Heart left ventricle (tissue), 16 donors: Measurements from ENCODE around the gene TMEM79. TPM values are rescaled to one million over a fixed set of nuclear protein-coding genes. Genes with fewer than 3 reads are reported as not detected.

Source experiments
- ATAC-seq, 4 donors: fragments of 200-7000 bp; cut with Tn5 transposase; one replicate each; pipeline ENCODE4 v1.9.1; 2020 to 2022; ENCODE audit warnings: moderate library complexity in 4 of 4, mild to moderate bottlenecking in 3 of 4, moderate number of reproducible peaks in 1 of 4
- DNase-seq, 5 donors: peaks; one replicate each; pipeline ENCODE4 v3.0.0-alpha.2; 2020
- H3K27ac ChIP-seq, 12 donors: fragments of 200-600 bp; sonication (generic) in 4 of 12; one replicate each; pipeline versions ENCODE4 v1.5.0 to v1.8.0; 2016 to 2022; ENCODE audit warnings: mild to moderate bottlenecking in 2 of 12
- H3K27me3 ChIP-seq, 9 donors: fragments of 200-600 bp; sonication (generic) in 2 of 9; one replicate each; pipeline versions ENCODE4 v1.5.1 to v1.8.0; 2016 to 2022; ENCODE audit warnings: mild to moderate bottlenecking in 3 of 9
- H3K36me3 ChIP-seq, 9 donors: fragments of 200-600 bp; sonication (generic) in 2 of 9; one replicate each; pipeline versions ENCODE4 v1.5.0 to v1.8.0; 2018 to 2022; ENCODE audit warnings: mild to moderate bottlenecking in 2 of 9
- H3K4me1 ChIP-seq, 12 donors: fragments of 200-600 bp; sonication (generic) in 4 of 12; one replicate each; pipeline versions ENCODE4 v1.5.0 to v1.8.0; 2016 to 2022; ENCODE audit warnings: mild to moderate bottlenecking in 3 of 12
- H3K4me3 ChIP-seq, 12 donors: fragments of 200-600 bp; sonication (generic) in 4 of 12; one replicate each; pipeline versions ENCODE4 v1.5.0 to v1.8.0; 2017 to 2022; ENCODE audit warnings: mild to moderate bottlenecking in 9 of 12, moderate library complexity in 4 of 12
- H3K9me3 ChIP-seq, 12 donors: fragments of 200-600 bp; sonication (generic) in 4 of 12; one replicate each; pipeline versions ENCODE4 v1.5.0 to v1.8.0; 2016 to 2022; ENCODE audit warnings: mild to moderate bottlenecking in 1 of 12
- CTCF ChIP-seq, 12 donors: fragments of 200-600 bp; sonication (generic) in 4 of 12; IDR thresholded peaks; one replicate each; pipeline versions ENCODE4 v1.5.0 to v1.8.0; 2018 to 2022; ENCODE audit warnings: antibody characterized with exemption in 12 of 12, mild to moderate bottlenecking in 5 of 12
- POLR2A ChIP-seq, 2 donors: fragments of 450-650 bp; IDR thresholded peaks; one replicate each; pipeline ENCODE4 v1.6.1; 2017; ENCODE audit warnings: antibody characterized with exemption in 2 of 2, mild to moderate bottlenecking in 2 of 2, moderate library complexity in 2 of 2
- WGBS, 4 donors: extraction: QIAGEN DNeasy Blood & Tissue Kit in 2 of 4; methylation state at CpG; one replicate each; pipeline versions ENCODE4 v1.1.5 to v1.1.7; 2013 to 2018; 5-methylcytosine and 5-hydroxymethylcytosine counted together
- intact Hi-C, 10 donors: fragments of 100-400 bp; cut with DNase I; formaldehyde crosslinking; loops; one replicate each; pipeline versions ENCODE4 v1.11.1 to v1.14.2; 2022
- polyA plus RNA-seq, 2 donors: library from polyadenylated mRNA; stranded (reverse); fragments of 200-250 nt; gene quantifications; one replicate each; pipeline ENCODE4 v1.2.3, GENCODE V29; 2013
- total RNA-seq, 9 donors: library from RNA; depleted of rRNA in 2 of 9; stranded (reverse); fragments of >200 nt in 2 of 9; fragmentation: NEBNext Ultra II Directional in 3 of 9; extraction: Animal tissue kit (Norgen Biotek cat#: 25700) in 3 of 9; gene quantifications; one replicate each; pipeline versions ENCODE4 v1.1.0 to v1.2.4, GENCODE V29; 2016 to 2023
- donor health status: ischemic (EF 13 %, LVEDD 7.1; RV severe dilation, severe dysfunction).
- donor health status: healthy with polysubstance abuse.
- donor health status: DM: no; HTN: yes; CAD: no.
- donor health status: DM: no; HTN: no; CAD: no.
- donor health status: ischemic (EF 25% LVEDD 6.9; RV normal size, moderate dysfunction).
- donor health status: ischemic (EF 25% LVEDD 5.7; RV mildly dilated, moderate dysfunction).
- donor health status: healthy.
- donor health status: DM: yes; HTN: yes; CAD: no.
- donor health status: ischemic (EF 35%, LVEDD 5.7; RV mildly dilated, moderate dysfunction).
- donor health status: nonischemic (EF 11% LVEDD 7.7; RV severe dilation, severe dysfunction).
- donor health status: DM: yes; HTN: yes; CAD: no.
- donor health status: PGD.
- donor health status: ischemic (EF 29% LVEDD 5.4; RV normal size, mild dysfunction).
- donor health status: nonischemic (EF 23%, LVEDD 6.1; RV moderate dilation, normal function).

TMEM79 gene
- total and polyA plus RNA-seq, 11 donors, result 0.83 to 2.7 (median 1.3) TPM

- peaks cover 0 to 40% (median 37%) of the 10 kb centered on the region in 9 donors for H3K36me3 ChIP-seq
- peaks cover 0 to 17% (median 14%) of the 10 kb centered on the region in 9 donors for H3K27me3 ChIP-seq
- H3K9me3 ChIP-seq, result no peaks in the 10 kb centered on the region
- H3K4me1 ChIP-seq, result peaks cover 3 to 64% (median 38%) of the 10 kb centered on the region in 12 donors
- H3K27ac ChIP-seq, result peak within 1 kb of the TSS in 1 of 12 donors; percentile 38
- intact Hi-C loops, result loop anchor here in 1 of 10 donors (10.0 kb wide), 1 partner anchor 67 kb away; no protein-coding TSS in a partner anchor
- 39 to 60% (median 45%) methylated on average over 13 to 16 of the region's 16 CpGs for WGBS, 4 donors
- ATAC-seq (peak; percentile 12 to 33 (median 29)), DNase-seq (peak in 3 of 5 donors; percentile 41 to 48 (median 47))
- TF ChIP-seq CTCF (IDR thresholded peaks at IDR 0.05) (peak in 1 of 12 donors; percentile 18), POLR2A (IDR thresholded peaks at IDR 0.05) (no peak)
- H3K4me3 ChIP-seq, result no peak within 1 kb of the TSS
These were observed 36.4 kb upstream of the TMEM79 start, which contains the start of gene PAQR6 for GRCh38 chr1:156247460-156248322. Gene PAQR6 (minus strand): TSS chr1:156248056. CDS start chr1:156246731, 1,325 bp downstream.

GRCh38 chr1:156248323-156248683 lies 35.8 kb upstream of the TMEM79 start:
- Histone ChIP-seq H3K27me3 (peaks cover 0 to 17% (median 14%) of the 10 kb centered on the region in 9 donors), H3K4me3 (no peak overlapping the region), H3K36me3 (peaks cover 0 to 46% (median 43%) of the 10 kb centered on the region in 9 donors), H3K27ac (peak overlapping the region in 1 of 12 donors; percentile 38), H3K9me3 (no peaks in the 10 kb centered on the region), H3K4me1 (peaks cover 3 to 64% (median 38%) of the 10 kb centered on the region in 12 donors)
- intact Hi-C loops, result loop anchor here in 1 of 10 donors (10.0 kb wide), 1 partner anchor 66 kb away; no protein-coding TSS in a partner anchor
- DNase-seq (no peak), ATAC-seq (peak in 1 of 4 donors; percentile 1)
- WGBS, 4 donors, result 68 to 83% (median 75%) methylated on average over 4 of the region's 4 CpGs
- no peak for TF ChIP-seq POLR2A (IDR thresholded peaks at IDR 0.05)
- no peak for TF ChIP-seq CTCF (IDR thresholded peaks at IDR 0.05)

GRCh38 chr1:156249593-156249992 lies 34.5 kb upstream of the TMEM79 start:
- DNase-seq, result no peak
- H3K27ac ChIP-seq, result no peak overlapping the region
- ATAC-seq, result no peak
- peaks cover 0 to 17% (median 14%) of the 10 kb centered on the region in 9 donors for H3K27me3 ChIP-seq
- intact Hi-C loops, result loop anchor here in 1 of 10 donors (10.0 kb wide), 1 partner anchor 65 kb away; no protein-coding TSS in a partner anchor
- no peak overlapping the region for H3K4me3 ChIP-seq
- WGBS, 4 donors, result 76 to 95% (median 90%) methylated on average over 4 to 5 of the region's 5 CpGs
- H3K36me3 ChIP-seq, result peaks cover 2 to 59% (median 55%) of the 10 kb centered on the region in 9 donors
- TF ChIP-seq POLR2A (IDR thresholded peaks at IDR 0.05) (no peak), CTCF (IDR thresholded peaks at IDR 0.05) (no peak)
- H3K4me1 ChIP-seq, result peaks cover 3 to 64% (median 38%) of the 10 kb centered on the region in 12 donors
- no peaks in the 10 kb centered on the region for H3K9me3 ChIP-seq

GRCh38 chr1:156251527-156251926 lies 32.6 kb upstream of the TMEM79 start:
- Histone ChIP-seq H3K9me3 (no peaks in the 10 kb centered on the region), H3K4me3 (no peak overlapping the region), H3K27me3 (no peaks in the 10 kb centered on the region), H3K27ac (peak overlapping the region in 6 of 12 donors; percentile 25 to 54 (median 45)), H3K4me1 (peaks cover 0 to 49% (median 26%) of the 10 kb centered on the region in 12 donors), H3K36me3 (peaks cover 2 to 79% (median 71%) of the 10 kb centered on the region in 9 donors)
- WGBS, 4 donors, result 27 to 32% (median 28%) methylated on average over 3 of the region's 3 CpGs
- intact Hi-C loops, result loop anchor here in 1 of 10 donors (10.0 kb wide), 1 partner anchor 63 kb away; no protein-coding TSS in a partner anchor
- no peak for TF ChIP-seq POLR2A (IDR thresholded peaks at IDR 0.05)
- no peak for TF ChIP-seq CTCF (IDR thresholded peaks at IDR 0.05)
- DNase-seq (peak in 4 of 5 donors; percentile 41 to 51 (median 47)), ATAC-seq (peak; percentile 10 to 75 (median 23))
